Measurements from ENCODE around the gene CPNE5. TPM values are rescaled to one million over a fixed set of nuclear protein-coding genes. Genes with fewer than 3 reads are reported as not detected.

CPNE5 gene
- total RNA-seq, 3 donors from 2014 or later (not counting 1 experiment from before 2014, with no cell fraction given), result 1.2 to 8.5 (median 2.0) TPM

DNA sequence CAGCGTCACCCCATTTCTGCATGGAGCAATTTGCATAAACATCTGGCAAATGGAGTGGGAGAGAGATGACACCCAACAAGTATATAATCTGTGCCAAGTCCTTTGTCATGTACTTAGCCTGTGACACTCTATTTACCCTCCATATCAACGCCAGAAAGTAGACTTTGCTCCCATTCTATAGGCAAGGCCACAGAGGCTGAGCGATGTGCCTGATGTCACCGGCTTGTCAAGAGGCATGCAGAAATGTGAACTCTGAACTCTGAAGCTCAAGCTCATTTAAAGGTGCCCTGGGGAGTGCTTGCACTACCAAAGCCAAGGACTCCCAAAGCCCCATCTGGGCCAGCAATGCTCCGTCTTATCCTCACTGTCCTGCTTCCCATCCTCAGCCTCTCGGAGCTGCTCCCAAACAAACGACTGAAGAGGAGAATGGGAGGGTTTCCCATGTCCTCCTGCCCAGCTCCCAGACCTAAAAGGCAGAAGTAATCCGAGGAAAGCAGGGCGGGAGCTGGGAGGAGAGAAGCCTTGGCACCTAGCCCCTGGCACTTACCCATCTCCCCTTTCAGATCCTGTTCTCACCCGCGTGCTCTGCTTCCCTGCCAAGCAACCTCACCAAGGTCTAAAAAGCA, 9.2 kb downstream of the CPNE5 start:
- H3K9me3 ChIP-seq (ENCODE audit: control insufficient read depth, insufficient read depth, low read length), result no peaks in the 10 kb centered on the region
- ATAC-seq, result no peak
- Mint-ChIP-seq H3K27ac (no peak overlapping the region), H3K27me3 (ENCODE audit: low read depth in 2 of 2) (peaks cover 0 to 8% of the 10 kb centered on the region in 2 donors), H3K36me3 (no peaks in the 10 kb centered on the region), H3K4me1 (peaks cover 8 to 12% of the 10 kb centered on the region in 2 donors), H3K9me3 (no peaks in the 10 kb centered on the region), H3K4me3 (no peak overlapping the region)
- intact Hi-C loops (cut with micrococcal nuclease), result no loop called here
- H3K4me1 ChIP-seq (ENCODE audit: control insufficient read depth, insufficient read depth, low read length), result peaks cover 11% of the 10 kb centered on the region
- WGBS (ENCODE audit: insufficient coverage), result 93% methylated on average over 11 of the region's 11 CpGs
- H3K36me3 ChIP-seq (ENCODE audit: control insufficient read depth, insufficient read depth, low read length), result no peaks in the 10 kb centered on the region
- H3K4me3 ChIP-seq (ENCODE audit: low read length), result no peak overlapping the region
- TF ChIP-seq, protein P1, sequence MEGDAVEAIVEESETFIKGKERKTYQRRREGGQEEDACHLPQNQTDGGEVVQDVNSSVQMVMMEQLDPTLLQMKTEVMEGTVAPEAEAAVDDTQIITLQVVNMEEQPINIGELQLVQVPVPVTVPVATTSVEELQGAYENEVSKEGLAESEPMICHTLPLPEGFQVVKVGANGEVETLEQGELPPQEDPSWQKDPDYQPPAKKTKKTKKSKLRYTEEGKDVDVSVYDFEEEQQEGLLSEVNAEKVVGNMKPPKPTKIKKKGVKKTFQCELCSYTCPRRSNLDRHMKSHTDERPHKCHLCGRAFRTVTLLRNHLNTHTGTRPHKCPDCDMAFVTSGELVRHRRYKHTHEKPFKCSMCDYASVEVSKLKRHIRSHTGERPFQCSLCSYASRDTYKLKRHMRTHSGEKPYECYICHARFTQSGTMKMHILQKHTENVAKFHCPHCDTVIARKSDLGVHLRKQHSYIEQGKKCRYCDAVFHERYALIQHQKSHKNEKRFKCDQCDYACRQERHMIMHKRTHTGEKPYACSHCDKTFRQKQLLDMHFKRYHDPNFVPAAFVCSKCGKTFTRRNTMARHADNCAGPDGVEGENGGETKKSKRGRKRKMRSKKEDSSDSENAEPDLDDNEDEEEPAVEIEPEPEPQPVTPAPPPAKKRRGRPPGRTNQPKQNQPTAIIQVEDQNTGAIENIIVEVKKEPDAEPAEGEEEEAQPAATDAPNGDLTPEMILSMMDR (IDR thresholded peaks at IDR 0.05), result no peak
- DNase-seq, result no peak
- no peaks in the 10 kb centered on the region for H3K27me3 ChIP-seq (ENCODE audit: control insufficient read depth, insufficient read depth, low read length)
- no peak overlapping the region for H3K27ac ChIP-seq (ENCODE audit: low read length)

DNA sequence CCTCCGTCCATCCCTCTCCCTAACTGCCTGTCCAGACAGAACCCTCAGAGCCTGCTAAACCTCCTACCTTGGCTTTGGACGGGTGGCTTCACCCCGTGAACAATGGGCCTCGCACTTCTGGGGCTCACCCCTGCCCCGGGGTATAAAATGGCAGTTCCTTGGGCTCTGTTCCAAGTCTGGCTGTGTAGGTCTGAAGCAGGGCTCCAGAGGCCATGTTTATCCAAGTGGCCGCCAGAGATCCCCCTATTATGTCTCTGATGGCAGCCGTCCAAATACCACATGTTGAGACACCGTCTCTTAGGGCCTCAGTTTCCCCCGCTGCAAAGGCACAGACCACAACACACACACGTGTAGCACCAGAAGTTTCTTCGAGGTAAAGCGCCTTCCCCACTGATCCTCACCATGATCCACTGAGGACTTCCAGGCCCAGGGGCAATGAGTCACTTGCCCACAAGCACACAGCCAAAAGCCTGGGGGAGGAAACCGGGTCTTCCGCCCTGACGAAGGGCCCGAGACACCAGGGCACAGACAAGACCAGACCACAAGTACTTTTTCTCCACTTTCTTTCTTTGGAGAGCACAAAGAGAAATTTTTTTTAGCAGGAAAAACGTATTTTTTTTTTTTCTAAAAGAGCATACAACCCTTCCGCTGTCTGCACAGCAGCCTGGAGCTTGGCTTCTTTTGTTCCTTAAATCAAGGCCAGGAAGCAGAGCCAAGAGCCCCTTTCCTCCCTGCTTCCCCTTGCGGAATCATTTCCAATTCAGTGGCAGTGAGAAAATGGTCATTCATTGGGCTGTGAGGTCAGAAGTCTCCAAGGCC, 11.8 kb downstream of the CPNE5 start:
- peak; percentile 45 to 76 (median 53) for ATAC-seq
- peak in 1 of 2 donors; percentile 18 for DNase-seq
- H3K9me3 ChIP-seq (ENCODE audit: control insufficient read depth, insufficient read depth, low read length), result no peaks in the 10 kb centered on the region

DNA sequence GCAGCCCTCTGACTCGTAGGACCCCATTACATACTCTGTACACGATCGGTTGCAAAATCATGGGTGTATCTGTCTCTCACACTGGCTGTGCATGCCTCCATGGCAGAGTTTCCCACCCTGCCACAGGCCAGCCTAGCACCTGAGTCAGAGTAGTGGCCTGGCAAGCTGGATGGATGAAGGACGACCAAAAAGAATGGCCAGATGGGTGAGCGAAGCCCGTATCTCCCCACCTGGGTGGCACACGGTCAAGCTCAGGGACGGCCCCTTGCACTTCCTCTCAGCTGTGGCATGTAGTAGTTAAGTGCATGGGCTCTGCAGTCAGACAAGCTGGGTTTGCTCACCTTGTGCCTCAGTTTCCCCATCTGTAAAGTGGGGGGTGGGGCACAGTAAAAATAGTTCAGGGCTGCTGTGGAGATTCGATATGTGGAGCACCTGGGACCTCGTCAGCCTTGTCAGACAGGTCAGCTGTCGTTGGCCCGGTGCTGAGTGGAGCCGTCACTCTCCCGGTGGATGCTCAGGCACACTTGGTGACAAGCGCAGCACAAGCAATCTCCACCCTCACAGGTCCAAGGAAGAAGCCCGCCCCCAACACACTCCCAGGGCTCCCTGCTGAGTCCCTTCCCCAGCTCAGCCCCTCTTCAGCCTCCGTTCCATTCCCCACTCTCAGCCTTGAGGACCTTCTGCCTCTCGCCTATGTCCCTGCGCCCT, 12.6 kb downstream of the CPNE5 start:
- H3K36me3 Mint-ChIP-seq, result no peaks in the 10 kb centered on the region
- ATAC-seq (no peak), DNase-seq (no peak)
- Histone ChIP-seq H3K27me3 (ENCODE audit: control insufficient read depth, insufficient read depth, low read length) (no peaks in the 10 kb centered on the region), H3K4me1 (ENCODE audit: control insufficient read depth, insufficient read depth, low read length) (peaks cover 11% of the 10 kb centered on the region), H3K9me3 (ENCODE audit: control insufficient read depth, insufficient read depth, low read length) (no peaks in the 10 kb centered on the region), H3K27ac (ENCODE audit: low read length) (no peak overlapping the region), H3K36me3 (ENCODE audit: control insufficient read depth, insufficient read depth, low read length) (no peaks in the 10 kb centered on the region), H3K4me3 (ENCODE audit: low read length) (no peak overlapping the region)
- peaks cover 0 to 8% of the 10 kb centered on the region in 2 donors for H3K27me3 Mint-ChIP-seq (ENCODE audit: low read depth in 2 of 2)
- H3K9me3 Mint-ChIP-seq, result no peaks in the 10 kb centered on the region
- no peak overlapping the region for H3K27ac Mint-ChIP-seq
- peaks cover 8 to 12% of the 10 kb centered on the region in 2 donors for H3K4me1 Mint-ChIP-seq
- H3K4me3 Mint-ChIP-seq, result no peak overlapping the region
- WGBS (ENCODE audit: insufficient coverage), result 88% methylated on average over 19 of the region's 19 CpGs
- TF ChIP-seq, protein P1 (IDR thresholded peaks at IDR 0.05), result no peak
- intact Hi-C loops (cut with micrococcal nuclease), result no loop called here

More for the DNA sequence above, 11.8 kb downstream of the CPNE5 start:
- no peaks in the 10 kb centered on the region for H3K36me3 ChIP-seq (ENCODE audit: control insufficient read depth, insufficient read depth, low read length)
- TF ChIP-seq, protein P1 (IDR thresholded peaks at IDR 0.05), result no peak
- Mint-ChIP-seq H3K27me3 (ENCODE audit: low read depth in 2 of 2) (peaks cover 0 to 8% of the 10 kb centered on the region in 2 donors), H3K9me3 (no peaks in the 10 kb centered on the region), H3K27ac (peak overlapping the region in 1 of 2 donors; percentile 52), H3K4me3 (no peak overlapping the region), H3K36me3 (no peaks in the 10 kb centered on the region), H3K4me1 (peaks cover 8 to 12% of the 10 kb centered on the region in 2 donors)
- WGBS (ENCODE audit: insufficient coverage), result 31% methylated on average over 19 of the region's 19 CpGs
- H3K4me1 ChIP-seq (ENCODE audit: control insufficient read depth, insufficient read depth, low read length), result peaks cover 11% of the 10 kb centered on the region
- H3K27me3 ChIP-seq (ENCODE audit: control insufficient read depth, insufficient read depth, low read length), result no peaks in the 10 kb centered on the region
- H3K27ac ChIP-seq (ENCODE audit: low read length), result no peak overlapping the region
- intact Hi-C loops (cut with micrococcal nuclease), result no loop called here
- no peak overlapping the region for H3K4me3 ChIP-seq (ENCODE audit: low read length)

Measured in natural killer cell (primary cell).